ENCODE data around the gene RALB.
A peak's percentile ranks its signal among the peaks of the same experiment; 100 is the strongest.
"Not testable (repeated sequence)": the region's sequence is repeated elsewhere in the genome, so short reads cannot be mapped to it uniquely, and the experiment has no call there.

The RALB gene

DNA sequence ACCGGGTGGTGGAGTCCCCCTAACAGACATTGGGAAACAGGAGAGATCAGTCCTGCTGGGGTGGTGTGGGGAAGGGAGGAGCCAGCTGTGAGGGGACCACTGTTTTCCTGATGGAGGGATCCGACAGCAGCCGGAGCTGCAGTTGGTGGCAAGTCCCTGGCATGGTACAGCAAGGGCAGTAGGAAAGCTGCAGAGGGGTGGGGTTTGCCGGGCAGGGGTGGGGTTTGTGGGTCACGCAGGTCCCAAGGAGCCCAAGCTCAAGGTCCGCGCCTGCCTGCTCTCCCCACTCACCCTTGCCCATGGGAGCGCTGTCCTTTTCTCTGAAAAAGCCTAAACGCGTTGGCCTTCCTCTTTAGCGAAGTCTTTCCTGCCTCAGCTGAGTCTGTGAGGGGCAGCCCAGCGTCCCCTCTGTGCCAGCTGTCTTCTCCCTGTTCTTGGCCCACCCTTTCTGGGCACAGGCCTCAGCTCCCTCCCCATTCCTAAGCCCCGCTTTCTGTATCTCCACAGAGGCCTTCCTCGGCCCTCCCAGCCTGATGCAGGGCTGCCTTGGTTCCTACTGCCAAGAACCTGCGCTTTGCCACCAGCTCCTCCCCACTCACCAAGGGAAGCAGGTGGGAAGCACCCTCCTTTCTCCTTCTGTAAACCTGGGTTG, 64.0 kb downstream of the RALB start:
- no peak for DNase-seq (ENCODE audit: low read depth)

DNA sequence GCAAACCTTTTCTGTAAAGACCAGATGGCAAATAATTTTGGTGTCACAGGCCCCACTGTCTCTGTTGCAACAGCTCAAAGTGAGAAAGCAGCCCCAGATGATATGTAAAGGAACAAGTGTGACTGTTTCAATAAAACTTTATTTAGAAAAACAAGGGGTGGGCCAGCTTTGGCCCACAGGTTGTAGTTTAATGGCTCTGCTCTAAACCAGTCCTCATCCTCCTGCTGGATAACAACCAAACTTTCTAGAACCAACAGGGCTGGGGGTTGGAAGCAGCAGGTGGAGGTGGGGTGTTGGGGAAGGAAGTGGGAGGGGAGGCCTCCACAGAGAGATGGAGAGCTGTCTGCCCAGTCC, 64.5 kb downstream of the RALB start:
- DNase-seq (ENCODE audit: low read depth) = no peak

GRCh38 chr2:120317916-120318315, 65.3 kb downstream of the RALB start:
- no peak for DNase-seq (ENCODE audit: low read depth)

- DNase-seq (ENCODE audit: low read depth) = no peak
Observed at GRCh38 chr2:120318626-120319025, 66.0 kb downstream of the RALB start.

- DNase-seq (ENCODE audit: low read depth) = no peak
Observed at GRCh38 chr2:120319123-120319522, 66.5 kb downstream of the RALB start.

DNA sequence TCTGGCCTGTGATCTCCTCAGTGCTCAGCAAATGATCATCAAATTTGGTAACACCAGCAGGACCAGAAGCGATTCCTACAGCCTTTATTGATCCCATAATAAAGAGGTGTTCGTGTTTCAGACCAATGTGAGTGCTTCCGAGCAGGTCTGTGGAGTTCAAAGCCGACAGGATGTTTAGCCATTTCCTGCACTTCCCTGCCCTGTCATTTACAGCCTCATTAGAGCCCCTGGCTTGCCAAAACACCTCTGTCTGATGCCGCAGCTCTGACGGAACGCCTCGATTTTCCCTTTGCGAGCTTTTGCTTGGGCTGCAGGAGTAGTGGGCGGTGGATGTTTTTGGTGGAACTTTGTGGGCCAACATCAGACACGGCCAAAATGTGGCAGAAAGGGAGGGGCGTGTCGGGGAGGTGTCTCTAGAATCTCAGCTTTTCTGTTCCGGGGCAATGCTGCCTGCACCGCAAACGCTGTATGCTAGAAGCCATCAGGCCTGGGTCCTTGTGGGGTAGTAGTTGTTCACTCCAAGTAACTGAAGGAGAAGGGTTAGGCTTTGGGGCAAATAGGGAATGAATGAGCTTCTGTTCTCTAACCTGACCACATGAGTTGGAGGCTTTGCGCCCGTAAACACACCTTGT, 67.2 kb downstream of the RALB start:
- no peak for DNase-seq (ENCODE audit: low read depth)

DNA sequence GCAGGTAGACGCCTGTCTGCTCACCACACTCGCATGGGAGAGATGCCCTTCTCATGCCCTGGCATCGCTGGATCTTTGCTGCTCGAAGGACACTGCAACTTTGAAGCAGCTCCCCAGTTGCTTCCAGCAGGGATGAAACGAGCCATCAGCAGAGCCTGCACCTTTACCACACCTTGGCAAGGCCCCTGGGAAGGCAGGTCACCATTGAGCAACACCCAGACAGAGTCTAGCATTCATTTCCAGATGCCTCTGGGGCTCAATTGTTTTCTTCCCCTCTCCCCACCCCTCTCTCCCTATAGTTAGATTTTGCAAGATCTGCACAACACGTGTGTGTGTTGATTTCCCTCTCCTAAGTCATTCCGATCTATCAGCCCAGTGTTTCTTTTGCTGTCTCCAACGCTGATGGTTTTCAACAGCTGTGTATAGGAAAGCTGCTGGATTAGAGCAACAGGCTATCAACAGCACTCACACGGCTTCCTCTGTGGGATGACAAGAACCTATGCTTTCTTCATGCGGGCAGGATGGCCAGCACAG, 67.7 kb downstream of the RALB start:
- no peak for DNase-seq (ENCODE audit: low read depth)

DNA sequence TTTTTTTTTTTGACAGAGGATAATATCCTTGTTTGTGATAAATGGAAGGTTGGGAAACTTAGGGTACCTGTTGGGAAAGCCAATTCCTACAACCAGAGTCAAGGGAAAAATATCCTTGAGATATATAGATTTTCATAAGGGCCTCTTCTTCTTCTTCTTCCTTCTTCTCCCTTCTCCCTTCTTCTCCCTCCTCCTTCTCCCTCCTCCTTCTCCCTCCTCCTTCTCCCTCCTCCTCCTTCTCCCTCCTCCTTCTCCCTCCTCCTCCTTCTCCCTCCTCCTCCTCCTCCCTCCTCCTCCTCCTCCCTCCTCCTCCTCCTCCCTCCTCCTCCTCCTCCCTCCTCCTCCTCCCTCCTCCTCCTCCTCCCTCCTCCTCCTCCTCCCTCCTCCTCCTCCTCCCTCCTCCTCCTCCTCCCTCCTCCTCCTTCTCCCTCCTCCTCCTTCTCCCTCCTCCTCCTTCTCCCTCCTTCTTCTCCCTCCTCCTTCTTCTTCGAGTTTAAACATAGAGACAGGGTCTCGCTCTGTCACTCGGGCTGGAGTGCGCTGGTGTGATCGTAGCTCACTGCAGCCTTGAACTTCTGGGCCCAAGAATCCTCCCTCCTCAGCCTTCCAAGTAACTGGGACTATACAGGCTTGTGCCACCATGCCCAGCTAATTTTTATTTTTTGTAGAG, 68.4 kb downstream of the RALB start:
- not testable (repeated sequence) for DNase-seq (ENCODE audit: low read depth)

- no peak for DNase-seq (ENCODE audit: low read depth)
Observed at GRCh38 chr2:120321721-120322284, 69.2 kb downstream of the RALB start.

DNA sequence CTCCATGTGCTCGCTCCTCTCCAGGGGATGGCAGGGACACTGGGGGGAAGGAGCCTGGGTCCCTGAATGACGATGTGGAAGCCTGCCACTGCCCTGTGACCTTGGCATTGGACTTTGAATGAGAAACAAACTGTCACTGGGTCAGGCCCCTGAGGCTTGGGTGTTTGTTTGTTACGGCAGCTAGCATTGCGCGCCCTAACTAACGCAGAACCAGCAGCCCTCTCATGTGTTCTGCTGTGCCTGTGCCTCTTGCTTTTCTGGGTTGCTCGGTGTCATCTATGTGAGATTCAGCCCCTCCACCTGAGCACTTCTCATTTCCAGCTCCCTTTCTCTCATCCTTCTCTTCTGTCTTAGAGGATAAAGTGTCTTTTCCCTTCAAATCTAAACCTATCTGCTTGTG, 69.7 kb downstream of the RALB start:
- DNase-seq (ENCODE audit: low read depth) = no peak

DNA sequence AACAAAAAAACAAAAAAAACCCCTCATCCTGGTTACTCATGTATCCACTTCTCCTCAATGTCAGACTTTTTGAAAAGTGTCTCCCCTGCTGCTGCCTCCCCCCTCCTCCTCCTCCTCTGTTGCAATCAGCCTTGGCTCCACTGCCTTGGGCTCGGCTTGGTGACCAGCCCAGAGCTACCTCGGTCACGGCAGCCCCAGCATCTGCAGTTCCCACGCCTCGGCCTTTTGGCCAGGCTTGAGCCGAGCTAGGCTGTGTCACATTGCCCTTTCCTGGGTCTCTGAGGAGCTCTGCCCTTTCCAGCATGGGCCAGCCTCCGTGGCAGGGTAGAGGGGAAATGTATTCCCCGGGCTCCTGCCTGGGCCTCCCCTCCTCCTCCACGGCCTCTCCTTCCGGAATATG, 70.6 kb downstream of the RALB start:
- no peak for DNase-seq (ENCODE audit: low read depth)

- peak; percentile 31 for DNase-seq (ENCODE audit: low read depth)
Observed at GRCh38 chr2:120323807-120324399, 71.3 kb downstream of the RALB start.

GRCh38 chr2:120324933-120325332, 72.3 kb downstream of the RALB start:
- no peak for DNase-seq (ENCODE audit: low read depth)

DNA sequence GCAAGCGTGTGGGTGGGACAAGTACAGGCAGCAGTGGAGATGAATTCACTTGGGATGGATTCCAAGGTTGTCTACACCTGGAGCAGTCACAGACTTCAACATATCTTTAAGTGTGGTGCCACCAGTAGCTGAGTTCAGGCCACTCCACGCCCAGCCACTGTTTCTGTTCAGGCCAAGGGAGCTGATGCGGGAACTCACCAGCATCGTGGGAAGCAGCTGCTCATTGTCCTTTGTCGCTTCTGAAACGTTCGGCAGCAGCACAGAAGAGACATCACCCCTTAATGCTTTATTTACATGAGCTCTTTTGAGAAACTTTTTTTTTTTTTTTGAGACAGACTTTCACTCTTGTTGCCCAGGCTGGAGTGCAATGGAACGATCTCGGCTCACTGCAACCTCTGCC, 73.4 kb downstream of the RALB start:
- DNase-seq (ENCODE audit: low read depth) = no peak

DNA sequence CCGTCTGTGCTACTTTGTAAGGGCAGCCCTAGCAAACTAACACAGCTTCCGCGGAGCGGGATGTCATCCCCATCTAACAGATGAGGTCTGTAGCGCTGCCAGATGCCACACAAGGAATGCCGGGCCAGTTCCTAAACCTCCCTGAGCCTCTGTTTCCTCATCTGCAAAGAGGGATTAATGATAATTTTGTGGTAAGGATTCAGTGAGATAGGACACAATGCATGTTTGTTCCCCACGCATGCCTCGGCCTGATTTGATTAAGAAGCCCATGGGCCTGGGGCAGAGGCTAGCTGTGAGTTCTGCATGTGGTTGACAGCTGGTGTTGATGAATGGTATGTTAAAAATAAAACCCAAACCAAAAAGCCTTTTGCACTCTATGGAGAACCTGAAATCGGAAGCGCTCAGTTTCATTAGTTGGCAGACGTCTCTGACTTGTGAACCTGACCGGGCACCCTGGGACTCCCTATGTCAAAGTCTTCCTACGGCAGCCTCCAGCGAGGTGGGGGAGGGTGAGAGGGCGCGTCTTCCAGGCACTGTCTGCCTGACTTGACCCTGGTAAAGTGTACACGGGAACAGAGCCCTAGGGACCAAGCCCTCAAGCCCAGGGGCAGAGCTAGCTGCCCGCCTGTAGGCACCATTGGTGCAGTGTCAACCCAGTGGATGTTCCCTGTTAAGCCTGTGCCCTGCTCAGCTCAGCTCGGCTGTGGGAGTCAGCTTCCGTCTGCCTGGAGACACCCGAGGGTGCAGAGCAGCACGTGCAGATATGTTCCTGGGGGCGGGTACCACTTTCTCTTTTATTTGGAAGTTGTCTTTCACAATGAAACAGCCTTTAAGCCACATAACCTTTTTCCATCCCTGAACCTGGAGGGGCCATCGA, 78.5 kb downstream of the RALB start:
- no peak for DNase-seq (ENCODE audit: low read depth)

DNA sequence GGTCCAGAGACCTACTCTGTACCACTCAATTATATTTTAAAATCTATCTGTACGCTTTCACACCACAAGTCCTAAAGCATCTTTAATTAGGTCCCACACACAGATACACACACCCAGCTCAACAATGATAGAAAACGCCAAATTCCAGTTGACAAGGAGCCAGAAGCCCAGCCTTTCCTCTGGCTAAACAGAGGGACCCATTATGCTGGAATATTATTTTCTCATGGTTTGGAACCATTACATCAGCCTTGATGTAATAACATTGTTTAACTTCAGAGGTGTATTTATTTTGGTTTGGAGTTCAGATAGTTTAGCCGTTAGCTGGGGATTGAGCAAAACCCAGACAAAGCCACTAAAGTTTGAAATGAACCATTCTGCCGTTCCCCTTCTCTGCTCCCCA, 79.3 kb downstream of the RALB start:
- no peak for DNase-seq (ENCODE audit: low read depth)

- DNase-seq (ENCODE audit: low read depth) = no peak
Observed at GRCh38 chr2:120332384-120332783, 79.7 kb downstream of the RALB start.

GRCh38 chr2:120334068-120334467, 81.4 kb downstream of the RALB start:
- no peak for DNase-seq (ENCODE audit: low read depth)

- DNase-seq (ENCODE audit: low read depth) = no peak
Observed at GRCh38 chr2:120336749-120337148, 84.1 kb downstream of the RALB start.

DNA sequence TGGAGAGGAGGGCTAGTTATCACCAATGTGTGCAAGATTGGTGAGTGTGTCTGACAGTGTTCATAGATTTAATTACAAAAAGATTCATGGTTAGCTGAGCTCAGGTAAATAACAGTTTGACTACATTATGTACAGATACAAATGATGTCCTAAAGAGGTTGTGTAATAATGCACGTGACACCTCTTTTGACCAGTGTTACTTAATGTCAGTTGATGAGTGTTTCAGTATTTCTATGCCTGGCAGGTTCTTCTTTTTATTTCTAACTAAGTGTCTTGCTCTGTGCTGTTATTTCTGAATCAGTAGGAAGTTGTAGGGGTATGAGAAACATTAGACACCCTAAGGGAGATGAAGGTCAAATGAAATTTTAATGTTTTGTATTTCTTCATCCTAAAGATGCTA, 85.4 kb downstream of the RALB start:
- DNase-seq (ENCODE audit: low read depth) = no peak

DNA sequence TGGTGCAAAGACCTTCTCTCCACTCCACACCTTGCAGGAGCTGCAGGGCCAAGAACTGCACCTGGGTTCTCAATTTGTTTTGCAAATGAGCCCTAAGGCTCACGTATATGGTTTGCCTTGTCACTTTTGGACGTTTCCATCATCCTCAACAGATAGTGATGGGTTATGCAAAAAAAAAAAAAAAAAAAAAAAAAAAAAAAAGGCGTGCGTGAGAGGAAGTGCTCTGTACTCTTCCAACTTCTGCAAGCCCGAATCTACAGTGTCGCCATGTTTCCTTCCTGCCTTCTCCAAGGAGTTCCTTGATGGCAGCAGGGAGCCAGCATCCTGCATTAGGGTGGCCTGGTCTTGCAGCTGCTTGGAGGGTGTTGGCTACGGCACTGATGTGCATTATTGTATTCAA, 89.3 kb downstream of the RALB start:
- DNase-seq (ENCODE audit: low read depth) = no peak

DNA sequence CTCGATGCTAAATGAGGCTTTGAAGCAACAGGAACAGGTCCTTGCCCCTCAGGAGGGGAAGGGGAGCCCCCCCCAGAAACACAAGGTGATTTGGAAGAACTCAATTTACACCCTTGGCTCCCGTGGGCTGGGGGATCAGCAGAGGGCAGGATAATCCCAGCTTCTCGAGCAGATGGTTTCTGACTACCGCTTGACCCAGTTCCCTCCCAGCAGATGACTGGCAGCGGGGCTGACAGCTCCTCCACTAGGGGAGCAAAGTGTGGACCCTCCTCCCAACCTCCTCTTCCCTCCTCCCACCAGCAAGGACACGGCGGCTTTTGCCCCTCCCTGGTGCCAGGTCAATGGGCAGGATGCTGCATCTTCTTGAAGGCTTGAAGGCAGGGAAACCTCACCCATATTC, 89.8 kb downstream of the RALB start:
- no peak for DNase-seq (ENCODE audit: low read depth)

Data from iris pigment epithelial cell (primary cell).